HG03571 (cell line): Measurements from ENCODE around the gene CLN6.
"Not testable (repeated sequence)": the region's sequence is repeated elsewhere in the genome, so short reads cannot be mapped to it uniquely, and the experiment has no call there.

Experiments used
- ATAC-seq: cut with Tn5 transposase; IDR thresholded peaks from one replicate; pipeline ENCODE4 v1.9.1; 2021; ENCODE audit not compliant: unreplicated experiment

CLN6 gene

GRCh38 chr15:68207176-68207935 is 22.2 kb downstream of the CLN6 start:
- no peak for ATAC-seq

DNA sequence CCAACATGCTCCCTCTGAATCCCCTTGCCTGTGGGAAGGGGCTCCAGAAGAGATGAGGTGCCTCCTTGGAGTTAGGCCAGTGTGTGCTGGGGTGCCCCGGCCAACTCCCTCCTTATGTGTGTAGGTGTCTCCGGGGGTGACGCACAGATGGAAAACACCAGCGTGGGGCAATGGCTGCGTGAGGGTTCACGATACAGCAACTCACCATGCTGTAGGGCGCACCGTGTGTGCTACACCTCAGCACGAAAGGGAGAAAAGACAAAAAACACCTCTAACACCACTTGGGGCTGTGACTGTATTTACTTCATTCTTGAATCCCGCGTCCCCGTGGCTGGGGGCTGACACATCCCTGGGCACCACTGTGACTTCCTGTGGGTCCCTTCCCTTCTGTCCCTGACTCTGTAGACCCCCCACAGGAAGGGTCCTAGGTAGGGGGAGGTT is 22.8 kb downstream of the CLN6 start:
- ATAC-seq, result no peak

GRCh38 chr15:68205954-68206539 is 23.5 kb downstream of the CLN6 start:
- ATAC-seq, result no peak

- ATAC-seq, result no peak
These were observed 24.0 kb downstream of the CLN6 start for GRCh38 chr15:68205558-68205944.

DNA sequence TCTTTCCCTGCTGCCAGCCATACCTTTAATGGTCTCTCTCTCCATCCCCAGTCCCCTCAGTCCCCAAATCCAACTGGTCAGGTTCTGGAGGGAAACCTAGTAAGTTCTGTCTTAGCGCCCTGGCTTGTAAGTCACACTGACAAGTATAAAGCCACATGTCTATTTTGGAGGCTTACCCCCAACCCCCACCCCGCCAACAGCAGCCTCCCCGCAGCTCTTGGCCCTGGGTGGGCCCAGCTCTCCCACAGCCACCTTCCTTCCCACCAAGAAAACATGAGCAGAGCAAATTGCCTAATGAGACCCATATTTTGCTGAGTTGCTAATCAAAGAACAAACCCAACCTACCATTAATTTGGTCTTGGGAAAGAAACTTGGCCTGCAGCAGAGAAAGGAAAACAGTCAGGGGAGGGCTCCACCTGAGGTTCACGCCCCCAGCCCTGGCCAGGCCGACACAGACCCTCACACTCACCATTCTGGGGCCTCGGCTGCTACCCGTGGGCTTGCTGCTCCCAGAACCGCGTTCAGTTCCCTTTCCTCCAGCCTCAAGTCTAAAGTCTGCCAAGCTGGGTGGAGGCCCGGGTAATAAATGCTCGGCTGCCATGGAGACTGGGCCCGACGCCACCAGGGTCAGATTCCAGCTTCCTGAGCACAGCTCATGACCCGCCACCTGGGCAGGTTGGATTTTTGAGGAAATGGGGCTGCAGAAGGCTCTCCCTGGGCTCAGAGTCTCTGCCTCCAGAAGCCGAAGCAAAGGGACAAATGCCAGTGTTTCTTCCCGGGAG is 24.6 kb downstream of the CLN6 start, which contains the start of gene CALML4:
TSS of gene CALML4 (minus strand) at position 557 of the 782 bp plus-strand sequence. CDS start at position 472, 85 bp downstream.
- ATAC-seq, result no peak

GRCh38 chr15:68204361-68204760 is 25.2 kb downstream of the CLN6 start:
- ATAC-seq, result no peak

DNA sequence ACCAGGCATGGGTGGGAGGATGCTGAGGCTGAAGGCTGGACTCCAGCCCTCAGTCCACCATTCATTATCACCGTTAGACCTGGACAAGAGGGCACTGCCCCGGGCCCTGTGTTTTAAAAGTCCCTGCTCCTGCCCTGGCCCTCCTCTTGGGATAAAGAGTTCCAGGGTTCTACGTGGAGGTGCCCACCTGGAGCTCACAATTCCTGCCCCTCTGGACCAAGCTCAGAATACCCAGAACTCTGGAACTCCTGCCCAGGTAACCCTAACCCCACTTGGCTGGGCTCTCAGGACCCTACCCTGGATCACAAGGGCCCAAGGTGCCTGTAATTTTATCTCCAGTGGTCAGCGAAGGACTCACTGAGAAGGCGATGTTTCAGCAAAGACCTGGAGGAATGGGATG is 25.6 kb downstream of the CLN6 start:
- ATAC-seq, result no peak

- no peak for ATAC-seq
These were observed 26.0 kb downstream of the CLN6 start for GRCh38 chr15:68203486-68203885.

- not testable (repeated sequence) for ATAC-seq
These were observed 26.5 kb downstream of the CLN6 start for GRCh38 chr15:68202994-68203393.

- ATAC-seq, result no peak
These were observed 27.7 kb downstream of the CLN6 start for GRCh38 chr15:68201879-68202261.

DNA sequence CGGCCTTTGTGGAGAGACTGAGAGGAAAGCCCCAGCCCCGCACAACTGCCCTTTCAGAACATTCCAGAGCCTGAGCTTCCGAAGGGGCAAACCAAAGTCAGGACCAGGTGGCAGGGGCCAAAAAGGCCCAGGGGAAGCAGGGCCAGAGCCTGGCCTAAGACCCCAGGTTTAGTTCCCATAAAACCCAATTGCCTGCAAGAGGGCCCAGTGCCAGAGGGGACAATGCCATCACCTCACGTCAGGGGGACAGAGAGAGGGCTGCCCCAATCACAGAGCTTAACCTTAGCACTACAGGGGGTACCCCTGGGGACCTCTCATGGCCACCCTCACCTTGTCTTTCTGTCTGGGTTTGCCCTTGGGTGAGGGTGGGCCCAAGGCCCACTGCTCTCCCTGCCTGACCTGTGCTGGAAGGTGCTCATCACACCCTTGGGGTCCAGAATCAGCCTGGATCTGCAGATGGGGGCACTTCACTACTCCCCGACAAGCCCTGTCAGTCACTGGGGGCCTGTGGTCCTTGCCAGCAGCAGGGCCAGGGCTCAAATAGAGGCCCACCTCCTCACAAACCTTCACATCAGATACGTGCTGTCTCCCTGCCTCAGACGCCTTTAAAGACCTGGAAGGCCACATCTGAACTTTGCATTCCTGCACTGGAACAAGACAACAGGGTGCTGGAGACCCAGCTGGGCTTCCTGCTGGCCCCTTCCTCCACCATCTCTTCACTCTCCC is 28.2 kb downstream of the CLN6 start:
- no peak for ATAC-seq

DNA sequence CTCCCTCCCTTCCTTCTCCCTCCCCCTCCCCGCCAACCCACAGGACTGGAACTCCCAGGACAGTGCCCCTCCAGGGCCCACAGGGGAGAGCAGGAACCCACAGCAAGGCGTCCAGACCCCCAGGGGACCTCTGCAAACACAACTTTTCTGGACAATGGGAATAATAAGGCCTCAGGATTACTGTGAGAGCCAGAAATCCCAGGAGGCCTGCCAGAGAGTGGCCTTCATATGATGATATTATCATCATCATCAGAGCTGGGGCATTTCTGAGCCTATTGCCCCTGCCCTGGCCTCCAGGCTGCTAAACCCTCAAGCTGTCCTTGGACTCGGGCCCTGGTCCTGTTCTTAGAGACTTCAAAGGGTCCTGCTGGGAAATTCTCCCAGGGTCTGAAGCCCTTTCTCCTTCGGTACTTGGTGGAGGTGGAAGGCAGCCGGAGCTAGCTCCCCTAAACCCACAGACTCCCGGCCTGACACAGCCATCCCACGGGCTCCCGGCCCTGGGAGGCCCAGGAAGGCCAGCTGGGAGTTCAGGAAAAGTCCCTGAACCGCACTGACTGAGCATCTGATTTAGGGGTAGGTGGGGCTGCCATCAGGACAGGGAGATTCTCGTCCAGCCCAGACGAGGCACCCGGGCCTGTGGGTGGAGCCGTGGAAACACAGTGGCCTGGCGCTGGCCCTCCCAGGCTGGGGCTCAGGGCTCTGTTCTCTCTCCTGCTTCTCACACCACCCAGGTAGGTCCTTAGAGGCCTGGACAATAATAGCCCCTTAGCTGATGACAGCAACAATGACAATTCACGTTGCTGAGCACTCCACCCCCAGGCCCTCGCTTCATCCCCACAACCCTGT is 29.3 kb downstream of the CLN6 start:
- ATAC-seq, result no peak

DNA sequence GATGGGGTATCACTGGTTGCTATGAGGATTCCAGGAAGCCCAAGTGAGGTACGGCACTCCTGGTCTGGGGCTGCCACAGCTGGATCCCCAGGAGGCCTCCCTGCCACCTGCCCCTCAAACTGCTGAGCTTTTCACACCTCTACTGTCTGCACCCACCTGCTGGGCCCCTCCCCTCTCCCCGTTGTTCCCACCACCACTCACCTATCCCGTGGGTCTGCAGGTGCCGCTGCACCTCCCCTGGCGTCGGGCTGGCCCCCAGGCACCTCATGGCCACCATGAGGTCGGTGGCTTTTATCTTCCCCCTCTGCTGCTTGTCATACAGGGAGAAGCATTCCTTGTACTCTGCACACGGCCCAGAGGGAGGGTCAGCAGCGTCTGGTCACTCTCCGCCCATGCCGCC is 30.2 kb downstream of the CLN6 start:
- no peak for ATAC-seq

DNA sequence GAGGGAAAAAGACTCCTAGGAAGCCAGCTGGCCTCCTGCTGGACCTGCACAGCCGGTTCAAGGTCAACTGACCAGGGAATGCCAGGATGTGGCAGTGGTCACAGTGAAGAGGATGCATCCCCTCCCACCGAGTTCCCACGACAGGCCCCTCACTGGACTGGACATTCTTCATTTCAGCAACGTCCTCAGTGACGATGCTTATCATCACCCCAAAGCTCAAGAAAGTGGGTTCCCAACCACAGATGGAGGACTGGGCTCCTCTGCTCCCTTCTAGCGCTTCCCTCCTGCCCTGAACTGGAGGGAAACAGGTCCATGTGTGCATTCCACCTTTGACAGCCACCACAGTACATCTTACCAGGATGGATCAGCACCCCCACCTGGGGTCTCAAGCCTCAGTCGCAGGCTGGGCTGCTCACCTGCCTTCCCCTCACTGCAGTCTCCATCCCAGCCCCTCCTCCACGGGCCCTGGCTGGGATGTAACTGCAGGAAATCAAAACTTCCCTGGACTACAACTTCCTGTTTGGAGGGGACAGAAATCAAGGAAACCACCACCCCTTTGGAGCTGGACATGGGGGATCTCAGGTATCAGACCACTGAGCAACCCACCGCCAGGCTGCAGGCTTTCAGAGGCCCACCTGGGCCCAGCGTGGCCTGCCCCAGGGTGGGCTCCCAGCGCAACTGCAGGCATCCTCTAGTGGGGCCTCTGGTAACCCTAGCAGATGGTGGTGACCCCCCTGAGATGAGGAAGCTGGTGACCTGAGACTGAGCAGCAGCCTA is 31.7 kb downstream of the CLN6 start:
- no peak for ATAC-seq

DNA sequence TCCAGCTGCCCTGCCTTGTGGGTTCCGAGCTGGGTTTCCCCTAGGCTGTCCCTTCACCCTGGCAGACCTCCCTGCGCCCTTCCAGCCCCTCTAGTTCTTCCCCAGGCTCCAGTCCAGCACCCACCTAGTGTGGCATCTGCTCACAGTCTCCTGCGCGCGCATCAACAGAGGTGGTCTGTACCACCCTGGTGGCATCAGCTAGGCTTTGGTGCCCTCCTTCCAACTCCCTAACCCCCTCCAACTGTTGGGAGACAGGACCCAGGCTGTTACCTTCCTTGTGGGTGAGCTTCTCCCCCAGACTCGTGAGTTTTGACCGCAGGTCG is 32.4 kb downstream of the CLN6 start:
- no peak for ATAC-seq

DNA sequence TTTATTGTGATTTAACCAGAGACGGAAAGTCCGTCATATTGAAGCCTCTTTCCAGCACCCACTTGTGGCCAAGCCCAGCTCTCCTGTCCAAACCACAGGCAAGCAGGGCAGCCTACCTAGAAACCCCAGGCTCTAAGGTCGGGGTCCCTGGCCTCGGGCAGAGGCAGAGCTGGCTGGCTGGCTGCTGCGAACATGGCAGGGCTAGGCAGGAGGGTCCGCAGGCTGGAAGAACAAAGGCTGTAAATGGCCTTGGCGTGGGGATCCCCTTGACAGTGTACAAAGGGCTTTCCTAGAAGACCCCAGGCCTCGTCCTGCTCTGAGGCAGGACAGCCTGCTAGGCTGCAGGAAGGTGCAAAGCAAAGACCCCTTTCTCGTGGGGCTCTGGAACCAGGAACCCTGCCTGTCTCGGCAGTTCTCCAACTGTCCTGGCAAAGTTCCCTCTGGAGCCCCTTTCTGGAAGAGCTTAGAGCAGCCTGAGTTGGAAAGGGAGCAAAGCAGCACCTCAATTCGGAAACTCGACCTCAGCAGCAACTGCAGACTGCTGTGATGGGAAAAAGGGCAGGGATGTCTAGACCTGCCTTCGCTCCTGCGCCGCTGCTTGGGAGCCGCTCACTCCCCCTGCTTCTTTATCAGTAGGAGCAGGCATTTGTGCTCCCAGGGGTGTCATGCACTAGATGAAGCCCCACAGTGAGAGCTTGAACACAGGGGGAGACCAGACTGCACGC is 32.9 kb downstream of the CLN6 start:
- no peak for ATAC-seq

GRCh38 chr15:68195336-68196112 is 34.0 kb downstream of the CLN6 start:
- no peak for ATAC-seq

- ATAC-seq, result no peak
These were observed 36.6 kb downstream of the CLN6 start for GRCh38 chr15:68192804-68193486.
